ENCODE data around the gene ARFGEF3.

DNA sequence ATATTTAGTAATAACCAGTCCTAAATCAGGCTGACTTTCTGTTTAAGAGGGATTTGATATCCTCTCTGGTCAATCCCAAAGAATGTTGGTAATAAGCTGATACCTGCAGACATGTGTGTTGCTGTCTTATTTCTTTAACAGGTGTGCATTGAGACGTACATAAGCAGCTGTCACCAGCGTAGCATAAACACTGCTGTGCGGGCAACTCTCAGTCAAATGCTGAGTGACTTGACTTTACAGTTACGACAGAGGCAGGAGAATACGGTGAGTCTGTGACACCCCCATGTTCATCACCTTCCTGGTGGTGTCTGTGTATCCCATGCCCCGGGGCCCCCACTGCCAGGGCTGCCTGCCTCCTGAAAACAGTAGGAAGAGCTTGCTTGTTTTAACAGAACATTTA lies 76.6 kb downstream of the ARFGEF3 start:
- TF ChIP-seq POLR2AphosphoS5 (IDR thresholded peaks at IDR 0.05; ENCODE audit: borderline replicate concordance, low read depth, low read length): no peak
- no peak for TF ChIP-seq EZH2 (IDR thresholded peaks at IDR 0.05)
